Uterus (tissue), 2 donors: ENCODE results near the gene CACNA1F.

ENCODE experiments used
- CTCF ChIP-seq, 4 experiments: fragments of 200-600 bp in 2 of 4; fragments of 450-650 bp in 2 of 4; sonication (generic) in 2 of 4; IDR thresholded peaks; one replicate each; pipeline ENCODE4 v1.5.1; 2016 to 2019; ENCODE audit warnings: antibody characterized with exemption in 4 of 4, mild to moderate bottlenecking in 2 of 4, moderate library complexity in 1 of 4
- POLR2A ChIP-seq, 2 donors: fragments of 450-650 bp; IDR thresholded peaks; one replicate each; pipeline ENCODE4 v1.6.1; 2016; ENCODE audit warnings: antibody characterized with exemption in 2 of 2, mild to moderate bottlenecking in 1 of 2, moderate library complexity in 1 of 2

- TF ChIP-seq POLR2A (IDR thresholded peaks at IDR 0.05): no peak
- TF ChIP-seq CTCF (IDR thresholded peaks at IDR 0.05): no peak
Observed at GRCh38 chrX:49157194-49157593, 75.9 kb downstream of the CACNA1F start.
